ENCODE results near the gene STRIP2. TPM values are rescaled to one million over a fixed set of nuclear protein-coding genes. Genes with fewer than 3 reads are reported as not detected.

Gene STRIP2
- total RNA-seq, 1 donor from 2014 or later, result 0.49 TPM

DNA sequence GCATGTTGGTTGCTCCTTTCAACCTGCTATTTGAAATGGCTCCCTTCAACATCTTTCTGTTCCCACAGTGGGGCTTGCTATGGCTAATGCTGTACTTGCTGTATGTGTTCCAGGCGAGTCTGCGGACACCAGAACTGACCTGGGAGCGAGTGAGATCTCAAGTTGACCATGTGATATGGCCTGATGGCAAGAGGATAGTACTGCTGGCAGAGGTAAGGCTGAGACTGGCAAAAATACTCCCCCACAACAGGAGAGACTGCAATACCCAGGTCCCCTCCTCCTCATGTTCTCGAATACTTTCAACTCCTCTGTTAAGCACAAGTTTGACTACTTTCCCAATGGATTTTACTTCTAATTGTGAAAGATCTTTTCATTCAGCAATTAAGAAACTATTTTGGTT is 11.5 kb upstream of the STRIP2 start:
- H3K4me3 ChIP-seq, result no peak overlapping the region
- no peaks in the 10 kb centered on the region for H3K36me3 ChIP-seq
- no peaks in the 10 kb centered on the region for H3K4me1 ChIP-seq
- DNase-seq (ENCODE audit: extremely low spot score in 2 of 2), result no peak
- no peak overlapping the region for H3K27ac ChIP-seq
- H3K9me3 ChIP-seq, result no peaks in the 10 kb centered on the region
- TF ChIP-seq POLR2A (IDR thresholded peaks at IDR 0.05), result no peak
- TF ChIP-seq, protein P1, sequence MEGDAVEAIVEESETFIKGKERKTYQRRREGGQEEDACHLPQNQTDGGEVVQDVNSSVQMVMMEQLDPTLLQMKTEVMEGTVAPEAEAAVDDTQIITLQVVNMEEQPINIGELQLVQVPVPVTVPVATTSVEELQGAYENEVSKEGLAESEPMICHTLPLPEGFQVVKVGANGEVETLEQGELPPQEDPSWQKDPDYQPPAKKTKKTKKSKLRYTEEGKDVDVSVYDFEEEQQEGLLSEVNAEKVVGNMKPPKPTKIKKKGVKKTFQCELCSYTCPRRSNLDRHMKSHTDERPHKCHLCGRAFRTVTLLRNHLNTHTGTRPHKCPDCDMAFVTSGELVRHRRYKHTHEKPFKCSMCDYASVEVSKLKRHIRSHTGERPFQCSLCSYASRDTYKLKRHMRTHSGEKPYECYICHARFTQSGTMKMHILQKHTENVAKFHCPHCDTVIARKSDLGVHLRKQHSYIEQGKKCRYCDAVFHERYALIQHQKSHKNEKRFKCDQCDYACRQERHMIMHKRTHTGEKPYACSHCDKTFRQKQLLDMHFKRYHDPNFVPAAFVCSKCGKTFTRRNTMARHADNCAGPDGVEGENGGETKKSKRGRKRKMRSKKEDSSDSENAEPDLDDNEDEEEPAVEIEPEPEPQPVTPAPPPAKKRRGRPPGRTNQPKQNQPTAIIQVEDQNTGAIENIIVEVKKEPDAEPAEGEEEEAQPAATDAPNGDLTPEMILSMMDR (IDR thresholded peaks at IDR 0.05), result no peak
- no peak for TF ChIP-seq POLR2AphosphoS5 (IDR thresholded peaks at IDR 0.05; ENCODE audit: insufficient read depth in 1 of 2, low read depth in 1 of 2)
- intact Hi-C loops (cut with DNase I), result no loop called here
- no peaks in the 10 kb centered on the region for H3K27me3 ChIP-seq

DNA sequence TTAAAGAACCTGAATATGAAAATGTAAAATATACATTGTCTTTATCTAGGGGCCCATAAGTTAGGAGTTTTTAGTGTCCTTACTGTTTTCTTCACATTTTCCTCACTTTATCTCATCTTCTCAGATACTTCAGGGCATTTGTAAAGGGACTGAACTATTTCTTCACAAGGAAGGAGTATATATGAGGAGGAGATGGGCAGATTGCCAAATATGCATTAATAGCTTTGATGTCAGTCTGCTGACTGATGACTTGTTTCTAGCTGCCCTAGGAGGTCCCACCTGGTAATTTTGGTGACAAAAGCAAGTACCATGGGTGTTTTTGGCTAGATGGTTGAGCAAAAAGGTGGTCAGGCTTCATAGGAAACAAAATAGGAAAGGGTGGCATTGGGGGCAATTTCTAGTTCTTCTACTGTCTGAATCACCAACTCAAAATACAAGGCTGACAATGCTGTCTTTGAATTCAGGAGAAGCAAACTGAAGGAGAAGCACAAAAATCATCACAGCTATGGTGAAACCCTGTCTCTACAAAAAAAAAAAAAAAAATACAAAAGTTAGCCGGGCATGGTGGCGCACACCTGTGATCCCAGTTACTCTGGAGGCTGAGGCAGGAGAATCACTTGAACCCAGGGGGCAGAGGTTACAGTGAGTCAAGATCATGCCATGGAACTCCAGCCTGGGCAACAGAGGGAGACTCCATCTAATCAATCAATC is 10.4 kb upstream of the STRIP2 start:
- Histone ChIP-seq H3K9me3 (no peaks in the 10 kb centered on the region), H3K27me3 (no peaks in the 10 kb centered on the region), H3K36me3 (no peaks in the 10 kb centered on the region), H3K4me1 (no peaks in the 10 kb centered on the region), H3K27ac (no peak overlapping the region), H3K4me3 (no peak overlapping the region)
- TF ChIP-seq POLR2AphosphoS5 (IDR thresholded peaks at IDR 0.05; ENCODE audit: insufficient read depth in 1 of 2, low read depth in 1 of 2) (no peak), POLR2A (IDR thresholded peaks at IDR 0.05) (no peak)
- TF ChIP-seq, protein P1 (IDR thresholded peaks at IDR 0.05), result no peak
- no peak for DNase-seq (ENCODE audit: extremely low spot score in 2 of 2)
- intact Hi-C loops (cut with DNase I), result no loop called here

DNA sequence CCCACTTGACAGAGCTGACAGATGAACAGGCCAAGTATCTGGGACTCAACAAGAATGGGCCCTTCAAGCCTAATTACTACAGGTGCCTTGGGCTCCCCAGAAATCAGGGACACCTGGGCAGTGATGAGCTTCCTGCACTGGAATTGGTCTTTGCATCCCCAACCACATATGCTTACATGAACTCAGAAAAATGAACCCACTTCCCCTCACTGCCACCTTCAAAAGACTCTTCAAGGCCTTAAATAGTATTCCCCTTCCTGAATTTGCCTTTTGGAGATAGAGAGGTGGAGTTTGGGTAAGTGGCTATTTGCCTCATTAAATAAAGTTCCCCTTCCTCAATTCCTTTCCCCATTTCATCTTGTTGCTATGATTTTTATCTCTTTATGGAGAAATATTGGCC is 7.8 kb upstream of the STRIP2 start:
- H3K27me3 ChIP-seq, result no peaks in the 10 kb centered on the region
- intact Hi-C loops (cut with DNase I), result no loop called here
- H3K27ac ChIP-seq, result no peak overlapping the region
- TF ChIP-seq POLR2A (IDR thresholded peaks at IDR 0.05) (no peak), POLR2AphosphoS5 (IDR thresholded peaks at IDR 0.05; ENCODE audit: insufficient read depth in 1 of 2, low read depth in 1 of 2) (no peak)
- TF ChIP-seq, protein P1 (IDR thresholded peaks at IDR 0.05), result no peak
- DNase-seq (ENCODE audit: extremely low spot score in 2 of 2), result no peak
- H3K36me3 ChIP-seq, result no peaks in the 10 kb centered on the region
- no peaks in the 10 kb centered on the region for H3K9me3 ChIP-seq
- no peak overlapping the region for H3K4me3 ChIP-seq
- H3K4me1 ChIP-seq, result no peaks in the 10 kb centered on the region

DNA sequence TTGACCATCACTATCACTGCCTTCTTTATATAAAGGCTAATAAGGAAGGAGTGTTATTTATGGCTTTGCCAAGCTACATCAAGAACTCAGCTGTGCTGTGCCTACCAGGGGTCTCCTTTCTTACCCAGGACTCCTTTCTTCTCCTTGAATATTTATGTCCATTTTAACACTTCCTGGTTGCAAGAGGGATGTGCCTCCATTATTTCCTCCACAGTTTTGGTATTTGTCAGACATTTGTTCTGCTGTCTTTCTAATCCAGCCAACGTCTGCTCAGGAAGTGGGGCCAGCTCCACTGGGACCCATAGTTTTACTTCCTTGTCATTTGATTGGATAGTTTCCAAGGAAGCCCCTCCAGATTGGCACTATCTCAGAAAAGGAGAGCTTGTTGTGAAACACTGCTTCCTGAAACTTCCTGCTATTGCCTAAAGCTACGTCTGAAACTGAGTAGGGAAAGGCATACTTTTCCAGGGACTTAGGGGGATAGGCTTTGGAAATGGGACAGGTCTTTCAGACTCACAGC is 6.6 kb upstream of the STRIP2 start:
- no peaks in the 10 kb centered on the region for H3K36me3 ChIP-seq
- no peaks in the 10 kb centered on the region for H3K27me3 ChIP-seq
- H3K9me3 ChIP-seq, result no peaks in the 10 kb centered on the region
- H3K27ac ChIP-seq, result no peak overlapping the region
- H3K4me1 ChIP-seq, result no peaks in the 10 kb centered on the region
- H3K4me3 ChIP-seq, result no peak overlapping the region
- no peak for TF ChIP-seq POLR2A (IDR thresholded peaks at IDR 0.05)
- intact Hi-C loops (cut with DNase I), result no loop called here
- no peak for DNase-seq (ENCODE audit: extremely low spot score in 2 of 2)

DNA sequence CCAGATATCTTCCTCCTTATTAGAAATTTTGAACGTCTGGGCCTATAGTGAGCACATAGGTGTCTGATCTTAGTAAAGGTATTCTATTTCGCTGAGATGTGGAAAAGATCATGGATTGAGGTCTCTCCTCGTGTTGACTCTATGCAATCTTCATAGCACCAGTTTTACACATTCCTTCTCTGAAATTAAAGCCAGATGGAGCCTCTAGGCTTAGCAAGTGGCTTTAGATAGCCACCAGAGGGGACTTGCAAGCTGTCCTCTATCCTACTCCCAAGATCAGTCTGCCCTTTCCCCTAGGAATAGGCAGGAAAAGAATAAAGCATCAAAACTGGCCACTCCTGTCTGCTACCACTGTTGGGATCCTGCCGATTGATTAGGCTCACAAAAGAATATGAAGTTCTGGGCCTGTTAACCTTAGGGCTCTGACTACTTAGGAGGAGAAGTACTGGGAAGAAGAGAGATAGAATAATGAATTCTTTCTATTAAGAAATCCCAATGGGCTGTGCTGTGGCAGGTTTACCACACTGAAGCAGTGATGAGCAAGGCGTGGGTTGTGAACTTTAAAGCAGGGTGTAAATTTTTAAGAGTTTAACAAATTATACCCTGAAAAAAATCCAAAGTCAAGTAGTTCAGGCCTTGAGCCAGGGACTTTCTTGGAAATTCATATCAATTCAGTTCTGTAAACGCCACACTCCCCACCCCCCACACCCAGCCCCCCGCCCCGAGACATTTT is 2.2 kb upstream of the STRIP2 start:
- TF ChIP-seq POLR2AphosphoS5 (IDR thresholded peaks at IDR 0.05; ENCODE audit: insufficient read depth in 1 of 2, low read depth in 1 of 2) (no peak), POLR2A (IDR thresholded peaks at IDR 0.05) (no peak)
- TF ChIP-seq, protein P1 (IDR thresholded peaks at IDR 0.05), result no peak

More for the DNA sequence above, 2.2 kb upstream of the STRIP2 start:
- Histone ChIP-seq H3K9me3 (no peaks in the 10 kb centered on the region), H3K27ac (no peak overlapping the region), H3K36me3 (no peaks in the 10 kb centered on the region), H3K27me3 (no peaks in the 10 kb centered on the region), H3K4me3 (no peak overlapping the region), H3K4me1 (peaks cover 19% of the 10 kb centered on the region)
- intact Hi-C loops (cut with DNase I), result no loop called here
- DNase-seq (ENCODE audit: extremely low spot score in 2 of 2), result no peak

Data from vagina (tissue), 2 donors.